HEK293 (cell line): ENCODE data around the gene MMP28.

ENCODE experiments used
- BCL11A ChIP-seq: fragments of 450-650 bp; formaldehyde crosslinking; IDR thresholded peaks from 2 replicates; pipeline ENCODE4 v1.5.1; 2016; ENCODE audit warnings: low read depth, missing biosample characterization, missing genetic modification characterization
- ZBTB7A ChIP-seq: fragments of 450-650 bp; formaldehyde crosslinking; IDR thresholded peaks from 2 replicates; pipeline ENCODE4 v1.5.1; 2016; ENCODE audit warnings: low read depth, missing biosample characterization, missing genetic modification characterization
- ZFP3 ChIP-seq: fragments of 450-650 bp; formaldehyde crosslinking; IDR thresholded peaks from 2 replicates; pipeline ENCODE4 v1.5.1; 2016; ENCODE audit warnings: low read depth, missing biosample characterization, missing genetic modification characterization
- ZNF221 ChIP-seq: fragments of 450-650 bp; formaldehyde crosslinking; IDR thresholded peaks from 2 replicates; pipeline ENCODE4 v1.5.1; 2017; ENCODE audit warnings: missing biosample characterization, missing genetic modification characterization, borderline replicate concordance
- ZNF311 ChIP-seq: fragments of 450-650 bp; formaldehyde crosslinking; IDR thresholded peaks from 2 replicates; pipeline ENCODE4 v1.5.1; 2017; ENCODE audit warnings: missing biosample characterization, missing genetic modification characterization, borderline replicate concordance
- ZSCAN30 ChIP-seq: fragments of 450-650 bp; IDR thresholded peaks from 2 replicates; pipeline ENCODE4 v1.5.1; 2018; ENCODE audit warnings: missing biosample characterization, mild to moderate bottlenecking, missing genetic modification characterization, moderate library complexity
- TF ChIP-seq, protein P1 (sequence below): fragments of 450-650 bp; formaldehyde crosslinking; IDR thresholded peaks from 2 replicates; pipeline ENCODE4 v1.5.1; 2016; ENCODE audit warnings: missing biosample characterization, missing genetic modification characterization
- TF ChIP-seq, protein P2 (sequence below): fragments of 450-650 bp; formaldehyde crosslinking; IDR thresholded peaks from 2 replicates; pipeline ENCODE4 v1.5.1; 2016; ENCODE audit warnings: missing biosample characterization, missing genetic modification characterization
- TF ChIP-seq, protein P3 (sequence below): fragments of 450-650 bp; formaldehyde crosslinking; IDR thresholded peaks from 2 replicates; pipeline ENCODE4 v1.5.1; 2017; ENCODE audit warnings: missing biosample characterization, missing genetic modification characterization

DNA sequence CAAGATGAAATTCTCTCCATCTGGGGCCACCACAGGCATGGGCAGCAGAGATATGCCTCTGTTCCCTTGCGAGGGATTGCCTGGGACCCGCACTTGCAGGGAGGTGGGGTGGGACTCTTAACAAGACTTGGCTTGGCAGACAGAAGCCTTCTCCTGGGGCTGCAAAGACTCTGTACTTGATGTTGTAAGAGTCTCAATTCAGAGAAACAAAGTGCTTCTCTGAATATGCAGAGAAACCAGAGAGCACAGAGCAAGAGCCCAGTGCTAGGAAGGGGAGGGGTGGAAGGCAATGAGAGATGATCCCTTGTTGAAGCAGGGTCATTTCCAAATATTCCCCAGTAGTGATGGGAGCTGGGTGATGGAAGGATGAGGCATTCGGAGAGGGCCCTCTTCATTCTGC is 2.2 kb downstream of the MMP28 start:
- TF ChIP-seq ZBTB7A (tag by site-specific recombination) (no peak), ZNF221 (tag by site-specific recombination) (no peak), ZFP3 (tag by site-specific recombination) (no peak), ZSCAN30 (no peak), ZNF311 (tag by site-specific recombination) (no peak), BCL11A (tag by site-specific recombination) (no peak)
- TF ChIP-seq, protein P1, sequence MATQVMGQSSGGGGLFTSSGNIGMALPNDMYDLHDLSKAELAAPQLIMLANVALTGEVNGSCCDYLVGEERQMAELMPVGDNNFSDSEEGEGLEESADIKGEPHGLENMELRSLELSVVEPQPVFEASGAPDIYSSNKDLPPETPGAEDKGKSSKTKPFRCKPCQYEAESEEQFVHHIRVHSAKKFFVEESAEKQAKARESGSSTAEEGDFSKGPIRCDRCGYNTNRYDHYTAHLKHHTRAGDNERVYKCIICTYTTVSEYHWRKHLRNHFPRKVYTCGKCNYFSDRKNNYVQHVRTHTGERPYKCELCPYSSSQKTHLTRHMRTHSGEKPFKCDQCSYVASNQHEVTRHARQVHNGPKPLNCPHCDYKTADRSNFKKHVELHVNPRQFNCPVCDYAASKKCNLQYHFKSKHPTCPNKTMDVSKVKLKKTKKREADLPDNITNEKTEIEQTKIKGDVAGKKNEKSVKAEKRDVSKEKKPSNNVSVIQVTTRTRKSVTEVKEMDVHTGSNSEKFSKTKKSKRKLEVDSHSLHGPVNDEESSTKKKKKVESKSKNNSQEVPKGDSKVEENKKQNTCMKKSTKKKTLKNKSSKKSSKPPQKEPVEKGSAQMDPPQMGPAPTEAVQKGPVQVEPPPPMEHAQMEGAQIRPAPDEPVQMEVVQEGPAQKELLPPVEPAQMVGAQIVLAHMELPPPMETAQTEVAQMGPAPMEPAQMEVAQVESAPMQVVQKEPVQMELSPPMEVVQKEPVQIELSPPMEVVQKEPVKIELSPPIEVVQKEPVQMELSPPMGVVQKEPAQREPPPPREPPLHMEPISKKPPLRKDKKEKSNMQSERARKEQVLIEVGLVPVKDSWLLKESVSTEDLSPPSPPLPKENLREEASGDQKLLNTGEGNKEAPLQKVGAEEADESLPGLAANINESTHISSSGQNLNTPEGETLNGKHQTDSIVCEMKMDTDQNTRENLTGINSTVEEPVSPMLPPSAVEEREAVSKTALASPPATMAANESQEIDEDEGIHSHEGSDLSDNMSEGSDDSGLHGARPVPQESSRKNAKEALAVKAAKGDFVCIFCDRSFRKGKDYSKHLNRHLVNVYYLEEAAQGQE (tag by site-specific recombination): no peak
- TF ChIP-seq, protein P2, sequence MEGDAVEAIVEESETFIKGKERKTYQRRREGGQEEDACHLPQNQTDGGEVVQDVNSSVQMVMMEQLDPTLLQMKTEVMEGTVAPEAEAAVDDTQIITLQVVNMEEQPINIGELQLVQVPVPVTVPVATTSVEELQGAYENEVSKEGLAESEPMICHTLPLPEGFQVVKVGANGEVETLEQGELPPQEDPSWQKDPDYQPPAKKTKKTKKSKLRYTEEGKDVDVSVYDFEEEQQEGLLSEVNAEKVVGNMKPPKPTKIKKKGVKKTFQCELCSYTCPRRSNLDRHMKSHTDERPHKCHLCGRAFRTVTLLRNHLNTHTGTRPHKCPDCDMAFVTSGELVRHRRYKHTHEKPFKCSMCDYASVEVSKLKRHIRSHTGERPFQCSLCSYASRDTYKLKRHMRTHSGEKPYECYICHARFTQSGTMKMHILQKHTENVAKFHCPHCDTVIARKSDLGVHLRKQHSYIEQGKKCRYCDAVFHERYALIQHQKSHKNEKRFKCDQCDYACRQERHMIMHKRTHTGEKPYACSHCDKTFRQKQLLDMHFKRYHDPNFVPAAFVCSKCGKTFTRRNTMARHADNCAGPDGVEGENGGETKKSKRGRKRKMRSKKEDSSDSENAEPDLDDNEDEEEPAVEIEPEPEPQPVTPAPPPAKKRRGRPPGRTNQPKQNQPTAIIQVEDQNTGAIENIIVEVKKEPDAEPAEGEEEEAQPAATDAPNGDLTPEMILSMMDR (tag by site-specific recombination): no peak
- TF ChIP-seq, protein P3, sequence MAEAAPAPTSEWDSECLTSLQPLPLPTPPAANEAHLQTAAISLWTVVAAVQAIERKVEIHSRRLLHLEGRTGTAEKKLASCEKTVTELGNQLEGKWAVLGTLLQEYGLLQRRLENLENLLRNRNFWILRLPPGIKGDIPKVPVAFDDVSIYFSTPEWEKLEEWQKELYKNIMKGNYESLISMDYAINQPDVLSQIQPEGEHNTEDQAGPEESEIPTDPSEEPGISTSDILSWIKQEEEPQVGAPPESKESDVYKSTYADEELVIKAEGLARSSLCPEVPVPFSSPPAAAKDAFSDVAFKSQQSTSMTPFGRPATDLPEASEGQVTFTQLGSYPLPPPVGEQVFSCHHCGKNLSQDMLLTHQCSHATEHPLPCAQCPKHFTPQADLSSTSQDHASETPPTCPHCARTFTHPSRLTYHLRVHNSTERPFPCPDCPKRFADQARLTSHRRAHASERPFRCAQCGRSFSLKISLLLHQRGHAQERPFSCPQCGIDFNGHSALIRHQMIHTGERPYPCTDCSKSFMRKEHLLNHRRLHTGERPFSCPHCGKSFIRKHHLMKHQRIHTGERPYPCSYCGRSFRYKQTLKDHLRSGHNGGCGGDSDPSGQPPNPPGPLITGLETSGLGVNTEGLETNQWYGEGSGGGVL (tag by site-specific recombination): no peak
